WTC11 (cell line): ENCODE measurements around the gene RPL18A. TPM values are rescaled to one million over a fixed set of nuclear protein-coding genes. Genes with fewer than 3 reads are reported as not detected.
A peak's percentile ranks its signal among the peaks of the same experiment; 100 is the strongest.

Source experiments
- ATAC-seq: fragments of 200-7000 bp; cut with Tn5 transposase; 2 replicates; pipeline ENCODE4 v1.10.0; 2021; ENCODE audit warnings: mild to moderate bottlenecking, moderate library complexity
- CTCF ChIA-PET: fragments of 300-600 bp; sonication (Branson Sonifier 250); formaldehyde crosslinking; loops from one replicate; lab custom pipeline; 2021; ENCODE audit warnings: antibody characterized with exemption; lab: Charles Lee
- POLR2A ChIA-PET: fragments of 350-600 bp; sonication (Branson Sonifier 250); formaldehyde crosslinking; loops from one replicate; lab custom pipeline; 2021; ENCODE audit warnings: antibody characterized with exemption; lab: Charles Lee
- DNase-seq: peaks from one replicate; pipeline ENCODE4 v3.0.0; 2021; ENCODE audit warnings: low spot score
- H3K27ac Mint-ChIP-seq: 2 replicates; pipeline ENCODE4 v1.8.0; 2021; ENCODE audit warnings: mixed read lengths
- H3K27me3 Mint-ChIP-seq: 2 replicates; pipeline ENCODE4 v1.8.0; 2021; ENCODE audit warnings: low read depth, mild to moderate bottlenecking, moderate library complexity, mixed read lengths
- H3K36me3 Mint-ChIP-seq: 2 replicates; pipeline ENCODE4 v1.8.0; 2021; ENCODE audit warnings: mixed read lengths
- H3K4me1 Mint-ChIP-seq: 2 replicates; pipeline ENCODE4 v1.8.0; 2022; ENCODE audit warnings: mixed read lengths
- H3K4me3 Mint-ChIP-seq: 2 replicates; pipeline ENCODE4 v1.8.0; 2021; ENCODE audit warnings: mild to moderate bottlenecking, moderate library complexity, mixed read lengths
- H3K9me3 Mint-ChIP-seq: 2 replicates; pipeline ENCODE4 v1.8.0; 2021; ENCODE audit warnings: mixed read lengths
- AFF4 ChIP-seq: sonication (generic); formaldehyde crosslinking; IDR thresholded peaks from 2 replicates; pipeline ENCODE4 v1.8.1; 2023; ENCODE audit warnings: mild to moderate bottlenecking, missing genetic modification reagents, borderline replicate concordance
- AR ChIP-seq: fragments of 250-450 bp; sonication (Bioruptor Pico); IDR thresholded peaks from 2 replicates; pipeline ENCODE4 v1.9.0; 2021; ENCODE audit warnings: mild to moderate bottlenecking
- EMX1 ChIP-seq: fragments of 250-450 bp; sonication (Bioruptor Pico); IDR thresholded peaks from 2 replicates; pipeline ENCODE4 v1.8.0; 2021; ENCODE audit warnings: mild to moderate bottlenecking
- FOXP1 ChIP-seq: sonication (generic); formaldehyde crosslinking; IDR thresholded peaks from 2 replicates; pipeline ENCODE4 v1.8.0; 2022; ENCODE audit warnings: missing genetic modification reagents, mild to moderate bottlenecking, moderate library complexity, borderline replicate concordance
- PRRX2 ChIP-seq: fragments of 250-450 bp; sonication (Bioruptor Pico); IDR thresholded peaks from 2 replicates; pipeline ENCODE4 v1.8.0; 2021; ENCODE audit warnings: mild to moderate bottlenecking
- SMAD3 ChIP-seq: sonication (generic); formaldehyde crosslinking; IDR thresholded peaks from 2 replicates; pipeline ENCODE4 v1.8.0; 2022; ENCODE audit warnings: missing genetic modification reagents, mild to moderate bottlenecking, borderline replicate concordance
- TCF7 ChIP-seq: sonication (generic); formaldehyde crosslinking; IDR thresholded peaks from 2 replicates; pipeline ENCODE4 v1.8.0; 2022; ENCODE audit warnings: mild to moderate bottlenecking, low read depth, missing genetic modification reagents, moderate library complexity
- TEAD1 ChIP-seq: sonication (generic); formaldehyde crosslinking; IDR thresholded peaks from 2 replicates; pipeline ENCODE4 v1.8.0; 2022; ENCODE audit warnings: mild to moderate bottlenecking, missing genetic modification reagents
- TEAD4 ChIP-seq: sonication (generic); formaldehyde crosslinking; IDR thresholded peaks from 2 replicates; pipeline ENCODE4 v1.8.0; 2022; ENCODE audit warnings: mild to moderate bottlenecking, missing genetic modification reagents
- ZNF532 ChIP-seq: fragments of 250-450 bp; sonication (Bioruptor Pico); IDR thresholded peaks from 2 replicates; pipeline ENCODE4 v1.9.0; 2021; ENCODE audit warnings: mild to moderate bottlenecking, borderline replicate concordance
- ZNF671 ChIP-seq: fragments of 250-450 bp; sonication (Bioruptor Pico); IDR thresholded peaks from 2 replicates; pipeline ENCODE4 v1.8.0; 2021; ENCODE audit warnings: mild to moderate bottlenecking
- total RNA-seq: library from RNA; stranded (reverse); gene quantifications from 3 replicates; pipeline ENCODE4 v1.2.3, GENCODE V29; 2021
- TF ChIP-seq, protein P1 (sequence below): fragments of 200-600 bp; IDR thresholded peaks from 2 replicates; pipeline ENCODE4 v1.8.0; 2022; ENCODE audit warnings: antibody characterized with exemption
- TF ChIP-seq, protein P2 (sequence below): sonication (generic); formaldehyde crosslinking; IDR thresholded peaks from 2 replicates; pipeline ENCODE4 v1.8.1; 2023; ENCODE audit warnings: mild to moderate bottlenecking, missing genetic modification reagents, moderate library complexity
- TF ChIP-seq, protein P3 (sequence below): sonication (generic); formaldehyde crosslinking; IDR thresholded peaks from 2 replicates; pipeline ENCODE4 v1.8.1; 2022; ENCODE audit warnings: mild to moderate bottlenecking, missing genetic modification reagents, moderate library complexity, borderline replicate concordance

The RPL18A gene
- total RNA-seq, 1 experiment from 2014 or later: 2,950 TPM

DNA sequence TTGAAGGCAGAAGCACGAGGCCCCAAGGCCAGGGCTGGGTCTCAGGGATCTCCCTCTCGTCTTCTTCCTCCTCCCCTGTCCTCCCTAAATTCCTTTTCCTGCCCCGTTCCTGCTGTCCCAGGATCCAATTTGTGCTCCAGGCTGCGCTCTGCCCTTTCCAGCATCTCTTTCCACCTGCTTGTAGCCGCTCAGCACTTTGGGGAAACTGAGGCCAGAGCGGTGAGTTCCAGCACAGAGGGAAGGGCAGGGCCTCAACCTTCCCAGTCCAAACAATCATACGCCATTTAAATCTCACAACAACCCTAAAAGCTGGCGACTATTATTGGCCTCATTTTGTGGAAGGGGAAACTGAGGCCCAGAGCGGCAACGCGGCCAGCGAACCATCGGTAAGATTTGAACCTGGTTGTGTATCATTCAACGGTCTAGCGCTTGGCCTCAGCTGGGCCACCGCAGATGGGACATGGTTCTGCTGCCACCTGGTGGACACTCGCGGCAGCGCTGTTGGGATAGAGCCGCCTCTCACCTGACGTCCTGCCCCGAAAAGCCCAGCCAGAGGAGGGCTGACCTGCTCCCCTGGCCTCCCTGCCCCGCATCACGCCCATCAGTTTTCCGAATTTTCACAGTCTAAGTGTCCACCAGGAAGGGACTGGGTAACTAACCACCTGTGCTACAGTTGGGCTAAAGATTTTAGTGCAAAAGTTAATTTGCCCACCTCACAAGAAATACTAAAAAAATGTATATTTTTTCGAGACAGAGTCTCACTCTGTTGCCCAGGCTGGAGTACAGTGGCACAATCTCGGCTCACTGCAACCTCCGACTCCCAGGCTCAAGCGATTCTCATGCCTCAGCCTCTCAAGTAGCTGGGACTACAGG, 4.2 kb upstream of the RPL18A start:
- TF ChIP-seq SMAD3 (CRISPR knock-in tag) (0 out of 2 replicates have a peak, but pooled peaks have one; percentile 39), AFF4 (CRISPR knock-in tag) (no peak)
- TF ChIP-seq, protein P1, sequence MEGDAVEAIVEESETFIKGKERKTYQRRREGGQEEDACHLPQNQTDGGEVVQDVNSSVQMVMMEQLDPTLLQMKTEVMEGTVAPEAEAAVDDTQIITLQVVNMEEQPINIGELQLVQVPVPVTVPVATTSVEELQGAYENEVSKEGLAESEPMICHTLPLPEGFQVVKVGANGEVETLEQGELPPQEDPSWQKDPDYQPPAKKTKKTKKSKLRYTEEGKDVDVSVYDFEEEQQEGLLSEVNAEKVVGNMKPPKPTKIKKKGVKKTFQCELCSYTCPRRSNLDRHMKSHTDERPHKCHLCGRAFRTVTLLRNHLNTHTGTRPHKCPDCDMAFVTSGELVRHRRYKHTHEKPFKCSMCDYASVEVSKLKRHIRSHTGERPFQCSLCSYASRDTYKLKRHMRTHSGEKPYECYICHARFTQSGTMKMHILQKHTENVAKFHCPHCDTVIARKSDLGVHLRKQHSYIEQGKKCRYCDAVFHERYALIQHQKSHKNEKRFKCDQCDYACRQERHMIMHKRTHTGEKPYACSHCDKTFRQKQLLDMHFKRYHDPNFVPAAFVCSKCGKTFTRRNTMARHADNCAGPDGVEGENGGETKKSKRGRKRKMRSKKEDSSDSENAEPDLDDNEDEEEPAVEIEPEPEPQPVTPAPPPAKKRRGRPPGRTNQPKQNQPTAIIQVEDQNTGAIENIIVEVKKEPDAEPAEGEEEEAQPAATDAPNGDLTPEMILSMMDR: peak; percentile 97
- Mint-ChIP-seq H3K9me3 (peaks cover 7% of the 10 kb centered on the region), H3K27me3 (peaks cover 9% of the 10 kb centered on the region), H3K36me3 (peaks cover 10% of the 10 kb centered on the region), H3K27ac (no peak overlapping the region), H3K4me1 (peaks cover 5% of the 10 kb centered on the region), H3K4me3 (no peak overlapping the region)
- ATAC-seq (peak; percentile 46), DNase-seq (peak; percentile 95)
- ChIA-PET POLR2A (no interaction called here), CTCF (interaction anchor here (0.5 to 2.6 kb wide), 19 partner anchors 10 to 297 kb away, joined by 3 to 15 read pairs (median 3); partner anchors contain the start of genes B3GNT3, CCDC124 and SLC5A5)

DNA sequence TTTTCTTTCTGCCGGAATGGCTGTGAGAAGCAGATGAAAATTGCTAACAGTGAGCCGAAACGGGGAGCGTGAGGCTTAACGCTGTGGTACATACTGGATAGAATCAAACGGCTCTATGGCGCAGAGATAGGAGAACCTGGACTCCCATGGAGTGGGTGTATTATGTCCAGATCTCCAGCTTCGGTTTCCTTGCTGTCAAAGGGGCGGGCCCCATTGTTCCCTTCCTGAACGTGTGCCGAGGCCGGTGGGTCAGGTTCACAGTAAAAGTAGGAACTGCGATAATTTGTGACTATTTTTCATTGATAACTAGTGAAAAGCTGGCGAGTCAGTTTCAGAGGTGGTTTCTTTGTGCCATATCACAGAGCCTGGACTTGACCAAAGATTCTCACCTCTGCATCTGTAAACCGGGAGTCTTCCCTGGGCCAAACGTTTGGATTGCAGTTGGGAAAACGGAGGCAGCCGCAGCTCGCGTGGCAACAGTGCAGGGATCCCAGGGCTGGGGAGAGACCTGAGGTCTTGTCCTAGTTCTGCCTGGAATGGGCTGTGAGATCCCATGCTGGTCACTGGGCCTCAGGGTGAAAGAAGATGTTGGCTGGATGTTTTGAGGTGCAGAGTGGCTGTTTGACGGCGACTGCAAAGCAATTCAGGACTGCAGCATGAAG, 752 bp downstream of the RPL18A start:
- CTCF ChIA-PET: interaction anchor here (1.5 to 2.3 kb wide), 3 partner anchors 10 to 72 kb away, joined by 6 to 148 read pairs (median 33); partner anchors contain the start of gene CCDC124
- no peak for ATAC-seq
- TF ChIP-seq FOXP1: 0 out of 2 replicates have a peak, but pooled peaks have one; percentile 30
- TF ChIP-seq TCF7: no peak
- TF ChIP-seq TEAD1: 0 out of 2 replicates have a peak, but pooled peaks have one; percentile 15
- 0 out of 2 replicates have a peak, but pooled peaks have one; percentile 59 for TF ChIP-seq EMX1 (CRISPR knock-in tag)
- TF ChIP-seq TEAD4: 0 out of 2 replicates have a peak, but pooled peaks have one; percentile 38
- 0 out of 2 replicates have a peak, but pooled peaks have one; percentile 64 for TF ChIP-seq AR (CRISPR knock-in tag)
- peak; percentile 40; the same call in 1 of the 2 replicates for TF ChIP-seq ZNF532 (CRISPR knock-in tag)
- 0 out of 2 replicates have a peak, but pooled peaks have one; percentile 5 for TF ChIP-seq ZNF671
- TF ChIP-seq, protein P2, sequence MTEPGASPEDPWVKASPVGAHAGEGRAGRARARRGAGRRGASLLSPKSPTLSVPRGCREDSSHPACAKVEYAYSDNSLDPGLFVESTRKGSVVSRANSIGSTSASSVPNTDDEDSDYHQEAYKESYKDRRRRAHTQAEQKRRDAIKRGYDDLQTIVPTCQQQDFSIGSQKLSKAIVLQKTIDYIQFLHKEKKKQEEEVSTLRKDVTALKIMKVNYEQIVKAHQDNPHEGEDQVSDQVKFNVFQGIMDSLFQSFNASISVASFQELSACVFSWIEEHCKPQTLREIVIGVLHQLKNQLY (CRISPR knock-in tag): no peak
- 0 out of 2 replicates have a peak, but pooled peaks have one; percentile 28 for TF ChIP-seq PRRX2 (CRISPR knock-in tag)
- TF ChIP-seq, protein P3, sequence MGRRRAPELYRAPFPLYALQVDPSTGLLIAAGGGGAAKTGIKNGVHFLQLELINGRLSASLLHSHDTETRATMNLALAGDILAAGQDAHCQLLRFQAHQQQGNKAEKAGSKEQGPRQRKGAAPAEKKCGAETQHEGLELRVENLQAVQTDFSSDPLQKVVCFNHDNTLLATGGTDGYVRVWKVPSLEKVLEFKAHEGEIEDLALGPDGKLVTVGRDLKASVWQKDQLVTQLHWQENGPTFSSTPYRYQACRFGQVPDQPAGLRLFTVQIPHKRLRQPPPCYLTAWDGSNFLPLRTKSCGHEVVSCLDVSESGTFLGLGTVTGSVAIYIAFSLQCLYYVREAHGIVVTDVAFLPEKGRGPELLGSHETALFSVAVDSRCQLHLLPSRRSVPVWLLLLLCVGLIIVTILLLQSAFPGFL (CRISPR knock-in tag): no peak

More for the DNA sequence above, 752 bp downstream of the RPL18A start:
- H3K27me3 Mint-ChIP-seq: peaks cover 2% of the 10 kb centered on the region
- peak overlapping the region; percentile 97 for H3K27ac Mint-ChIP-seq
- DNase-seq: no peak
- peak overlapping the region; percentile 99 for H3K4me3 Mint-ChIP-seq
- H3K36me3 Mint-ChIP-seq: peaks cover 48% of the 10 kb centered on the region
- H3K4me1 Mint-ChIP-seq: peaks cover 25% of the 10 kb centered on the region
- POLR2A ChIA-PET: interaction anchor here (1.2 to 1.5 kb wide), 3 partner anchors 9 to 441 kb away, joined by 4 to 7 read pairs (median 4); partner anchors contain the start of genes CCDC124 and MVB12A
- H3K9me3 Mint-ChIP-seq: no peaks in the 10 kb centered on the region
